Body of pancreas (tissue), 4 donors: ENCODE measurements around the gene PROX2. TPM values are rescaled to one million over a fixed set of nuclear protein-coding genes. Genes with fewer than 3 reads are reported as not detected.
A peak's percentile ranks its signal among the peaks of the same experiment; 100 is the strongest.

Experiments used
- ATAC-seq: fragments of 150-250 bp; one replicate; pipeline ENCODE4 v1.9.1; 2016
- DNase-seq, 4 donors: peaks; one replicate each; pipeline ENCODE4 v3.0.0-alpha.2; 2019
- H3K27ac ChIP-seq, 4 donors: fragments of 200-600 bp; sonication (generic); 1 replicate in 3 of 4; 2 replicates in 1 of 4; pipeline versions ENCODE4 v1.5.1 to v1.6.1; 2016 to 2019; ENCODE audit warnings: mild to moderate bottlenecking in 1 of 4, mixed read lengths in 1 of 4, moderate library complexity in 1 of 4
- H3K27me3 ChIP-seq, 2 donors: fragments of 200-600 bp; sonication (generic); one replicate each; pipeline ENCODE4 v1.6.0; 2016; ENCODE audit warnings: mild to moderate bottlenecking in 1 of 2
- H3K36me3 ChIP-seq, 2 donors: fragments of 200-600 bp; sonication (generic); replicated peaks in 1 of 2; 2 replicates each; pipeline ENCODE4 v1.5.1; 2016; ENCODE audit warnings: low read depth in 2 of 2; ENCODE audit not compliant: insufficient read depth in 1 of 2
- H3K4me1 ChIP-seq: fragments of 200-600 bp; sonication (generic); one replicate; pipeline ENCODE4 v1.6.0; 2016
- H3K4me3 ChIP-seq, 2 donors: fragments of 200-600 bp; sonication (generic); 1 replicate in 1 of 2; 2 replicates in 1 of 2; pipeline ENCODE4 v1.5.1; 2016 to 2019
- H3K9me3 ChIP-seq, 3 donors: fragments of 200-600 bp; sonication (generic); 1 replicate in 2 of 3; 2 replicates in 1 of 3; pipeline ENCODE4 v1.5.1; 2016
- POLR2A ChIP-seq, 3 donors: fragments of 450-650 bp; IDR thresholded peaks; one replicate each; pipeline ENCODE4 v1.6.1; 2016; ENCODE audit warnings: antibody characterized with exemption in 3 of 3, mild to moderate bottlenecking in 2 of 3
- WGBS, 2 donors: methylation state at CpG; one replicate each; pipeline ENCODE4 v1.1.5; 2017; 5-methylcytosine and 5-hydroxymethylcytosine counted together
- intact Hi-C: fragments of 100-400 bp; cut with DNase I; formaldehyde crosslinking; loops from one replicate; pipeline ENCODE4 v1.15.1; 2023
- total RNA-seq, 2 donors: library from RNA; depleted of rRNA; stranded (reverse); fragments of >200 nt; gene quantifications; one replicate each; pipeline ENCODE4 v1.1.0, GENCODE V29; 2016
- TF ChIP-seq, protein P1 (sequence below), 7 experiments: fragments of 450-650 bp in 4 of 7; fragments of 200-600 bp in 3 of 7; sonication (generic) in 3 of 7; IDR thresholded peaks; one replicate each; pipeline ENCODE4 v1.5.1; 2016 to 2019; ENCODE audit warnings: antibody characterized with exemption in 7 of 7

PROX2 gene
- total RNA-seq, 2 donors from 2014 or later = 0.52 TPM; not detected in 1

DNA sequence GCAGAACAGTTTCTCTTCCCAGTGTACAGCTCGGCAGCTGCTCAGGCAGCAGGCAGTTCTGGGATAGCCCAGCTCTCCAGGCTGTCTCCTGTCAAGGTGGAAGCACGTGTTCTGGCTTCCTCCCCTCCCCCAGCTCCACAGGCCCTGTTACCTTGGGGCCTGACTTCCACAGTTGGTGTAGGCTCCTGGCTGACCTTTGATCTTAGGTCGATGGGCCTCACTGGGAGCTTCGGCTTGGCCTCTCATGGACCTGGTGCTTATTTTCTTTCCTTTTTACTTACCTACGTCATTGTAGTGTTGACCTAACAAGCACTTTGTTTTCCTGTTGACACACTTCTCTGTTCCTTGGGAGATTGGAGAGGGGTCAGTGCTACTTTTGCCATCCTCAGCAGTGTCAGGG lies 22.7 kb upstream of the PROX2 start:
- ATAC-seq = no peak
- Histone ChIP-seq H3K36me3 (peaks cover 18 to 70% of the 10 kb centered on the region in 2 donors), H3K4me3 (no peak overlapping the region), H3K27me3 (no peaks in the 10 kb centered on the region), H3K9me3 (no peaks in the 10 kb centered on the region), H3K27ac (no peak overlapping the region), H3K4me1 (no peaks in the 10 kb centered on the region)
- TF ChIP-seq, protein P1, sequence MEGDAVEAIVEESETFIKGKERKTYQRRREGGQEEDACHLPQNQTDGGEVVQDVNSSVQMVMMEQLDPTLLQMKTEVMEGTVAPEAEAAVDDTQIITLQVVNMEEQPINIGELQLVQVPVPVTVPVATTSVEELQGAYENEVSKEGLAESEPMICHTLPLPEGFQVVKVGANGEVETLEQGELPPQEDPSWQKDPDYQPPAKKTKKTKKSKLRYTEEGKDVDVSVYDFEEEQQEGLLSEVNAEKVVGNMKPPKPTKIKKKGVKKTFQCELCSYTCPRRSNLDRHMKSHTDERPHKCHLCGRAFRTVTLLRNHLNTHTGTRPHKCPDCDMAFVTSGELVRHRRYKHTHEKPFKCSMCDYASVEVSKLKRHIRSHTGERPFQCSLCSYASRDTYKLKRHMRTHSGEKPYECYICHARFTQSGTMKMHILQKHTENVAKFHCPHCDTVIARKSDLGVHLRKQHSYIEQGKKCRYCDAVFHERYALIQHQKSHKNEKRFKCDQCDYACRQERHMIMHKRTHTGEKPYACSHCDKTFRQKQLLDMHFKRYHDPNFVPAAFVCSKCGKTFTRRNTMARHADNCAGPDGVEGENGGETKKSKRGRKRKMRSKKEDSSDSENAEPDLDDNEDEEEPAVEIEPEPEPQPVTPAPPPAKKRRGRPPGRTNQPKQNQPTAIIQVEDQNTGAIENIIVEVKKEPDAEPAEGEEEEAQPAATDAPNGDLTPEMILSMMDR (IDR thresholded peaks at IDR 0.05) = no peak
- no peak for TF ChIP-seq POLR2A (IDR thresholded peaks at IDR 0.05)
- intact Hi-C loops = no loop called here
- WGBS, 2 donors = 38 to 58% methylated on average over 5 of the region's 5 CpGs
- DNase-seq = peak in 1 of 4 donors; percentile 33

DNA sequence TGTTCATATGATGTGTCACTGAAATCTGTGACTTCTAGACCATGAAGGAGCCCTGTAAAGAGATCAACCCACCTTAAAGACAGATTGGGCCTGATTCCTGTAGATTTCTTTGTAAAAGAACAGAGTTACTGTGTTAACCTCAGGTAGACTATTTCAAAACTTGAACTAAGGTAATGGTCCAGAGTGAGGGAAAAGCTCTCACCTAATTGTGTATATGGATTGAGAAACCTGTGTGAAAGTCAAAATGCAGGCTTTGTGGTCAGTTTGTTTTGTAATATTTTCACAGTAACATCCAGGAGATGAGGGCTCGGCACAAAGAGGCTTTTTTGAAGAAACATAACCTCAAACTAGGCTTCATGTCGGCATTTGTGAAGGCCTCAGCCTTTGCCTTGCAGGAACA lies 22.1 kb upstream of the PROX2 start:
- H3K27me3 ChIP-seq = no peaks in the 10 kb centered on the region
- ATAC-seq = no peak
- 84 to 85% methylated on average over 2 of the region's 2 CpGs for WGBS, 2 donors
- no peaks in the 10 kb centered on the region for H3K9me3 ChIP-seq
- no peak overlapping the region for H3K4me3 ChIP-seq
- intact Hi-C loops = no loop called here
- no peaks in the 10 kb centered on the region for H3K4me1 ChIP-seq
- H3K36me3 ChIP-seq = peaks cover 18 to 71% of the 10 kb centered on the region in 2 donors
- DNase-seq = no peak
- TF ChIP-seq, protein P1 (IDR thresholded peaks at IDR 0.05) = no peak
- TF ChIP-seq POLR2A (IDR thresholded peaks at IDR 0.05) = no peak
- H3K27ac ChIP-seq = no peak overlapping the region

- Histone ChIP-seq H3K9me3 (no peaks in the 10 kb centered on the region), H3K27ac (no peak overlapping the region), H3K4me1 (no peaks in the 10 kb centered on the region), H3K4me3 (no peak overlapping the region), H3K27me3 (no peaks in the 10 kb centered on the region), H3K36me3 (peaks cover 18 to 70% of the 10 kb centered on the region in 2 donors)
- DNase-seq (no peak), ATAC-seq (no peak)
- intact Hi-C loops = no loop called here
- 67 to 69% methylated on average over 4 of the region's 4 CpGs for WGBS, 2 donors
- no peak for TF ChIP-seq POLR2A (IDR thresholded peaks at IDR 0.05)
- TF ChIP-seq, protein P1 (IDR thresholded peaks at IDR 0.05) = no peak
Observed at GRCh38 chr14:74897642-74898041, 21.7 kb upstream of the PROX2 start.

GRCh38 chr14:74896400-74896799 lies 20.5 kb upstream of the PROX2 start:
- ATAC-seq = no peak
- Histone ChIP-seq H3K36me3 (peaks cover 18 to 66% of the 10 kb centered on the region in 2 donors), H3K27me3 (no peaks in the 10 kb centered on the region), H3K27ac (no peak overlapping the region), H3K9me3 (no peaks in the 10 kb centered on the region), H3K4me1 (no peaks in the 10 kb centered on the region), H3K4me3 (no peak overlapping the region)
- no peak for DNase-seq
- intact Hi-C loops = no loop called here
- no peak for TF ChIP-seq POLR2A (IDR thresholded peaks at IDR 0.05)
- TF ChIP-seq, protein P1 (IDR thresholded peaks at IDR 0.05) = no peak
- WGBS, 2 donors = 92 to 100% methylated on average over 3 of the region's 3 CpGs

DNA sequence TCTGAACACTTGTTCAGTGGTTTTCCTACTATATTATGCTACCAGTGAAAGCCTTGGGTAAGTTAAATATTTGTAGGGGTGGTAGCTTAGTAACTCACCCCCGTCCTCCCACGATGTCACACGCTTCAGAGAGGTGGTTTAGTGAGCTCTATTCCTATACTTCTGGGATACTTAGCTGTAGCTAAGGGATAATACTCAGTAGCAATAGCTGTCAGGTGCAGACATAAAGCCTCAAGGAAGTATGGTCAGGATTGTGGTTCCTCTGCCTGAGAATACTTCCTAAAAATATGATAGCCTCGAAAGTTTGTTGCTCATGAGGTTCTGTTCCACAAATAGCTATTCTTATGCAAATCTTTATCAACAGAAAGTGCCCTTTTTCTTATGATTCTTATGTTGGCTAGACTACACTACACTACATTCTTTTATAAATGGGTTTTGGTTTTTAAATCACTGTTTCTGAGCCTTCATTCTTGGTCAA lies 17.7 kb upstream of the PROX2 start:
- Histone ChIP-seq H3K4me3 (no peak overlapping the region), H3K27me3 (no peaks in the 10 kb centered on the region), H3K9me3 (no peaks in the 10 kb centered on the region), H3K27ac (no peak overlapping the region), H3K4me1 (peaks cover 4% of the 10 kb centered on the region), H3K36me3 (peaks cover 13 to 51% of the 10 kb centered on the region in 2 donors)
- ATAC-seq = no peak
- intact Hi-C loops = no loop called here
- DNase-seq = no peak
- TF ChIP-seq, protein P1 (IDR thresholded peaks at IDR 0.05) = no peak
- TF ChIP-seq POLR2A (IDR thresholded peaks at IDR 0.05) = no peak
- WGBS, 2 donors = 52 to 75% methylated on average over 4 of the region's 4 CpGs
